NCI-H2081 (cell line): ENCODE data around the gene PIAS4.
"Not testable (repeated sequence)": the region's sequence is repeated elsewhere in the genome, so short reads cannot be mapped to it uniquely, and the experiment has no call there.

ENCODE experiments used
- DNase-seq, 2 experiments: peaks; one replicate each; lab custom pipeline; 2025; lab: John Stamatoyannopoulos, UW

The PIAS4 gene

GRCh38 chr19:4007021-4007835, at the start of gene PIAS4:
PIAS4 (plus strand) TSS chr19:4007736; CDS start chr19:4007761, 25 bp downstream.
- peak; percentile 94 to 95 for DNase-seq

- DNase-seq: no peak
These were observed 48.4 kb upstream of the PIAS4 start for GRCh38 chr19:3958836-3959765.

GRCh38 chr19:3959766-3960131, 47.8 kb upstream of the PIAS4 start:
- no peak for DNase-seq

GRCh38 chr19:3961007-3961406, 46.5 kb upstream of the PIAS4 start:
- no peak for DNase-seq

- DNase-seq: no peak
These were observed 43.9 kb upstream of the PIAS4 start for GRCh38 chr19:3963458-3964255.

- no peak for DNase-seq
These were observed 43.0 kb upstream of the PIAS4 start for GRCh38 chr19:3964256-3965194.

GRCh38 chr19:3966051-3967017, 41.2 kb upstream of the PIAS4 start:
- peak; percentile 53 to 79 for DNase-seq

- DNase-seq: not testable (repeated sequence)
These were observed 39.6 kb upstream of the PIAS4 start for GRCh38 chr19:3967983-3968382.

GRCh38 chr19:3968556-3969434, 38.7 kb upstream of the PIAS4 start:
- DNase-seq: peak; percentile 48 to 72

- DNase-seq: peak in 1 of 2 experiments; percentile 32
These were observed 37.9 kb upstream of the PIAS4 start for GRCh38 chr19:3969435-3970312.

GRCh38 chr19:3970313-3970807, 37.2 kb upstream of the PIAS4 start:
- DNase-seq: no peak

GRCh38 chr19:3970808-3971598, 36.5 kb upstream of the PIAS4 start, which contains the start of gene DAPK3:
DAPK3 (minus strand) TSS chr19:3971099; CDS start chr19:3969735, 1,364 bp downstream.
- peak; percentile 97 to 98 for DNase-seq

- no peak for DNase-seq
These were observed 32.4 kb upstream of the PIAS4 start for GRCh38 chr19:3975144-3975543.

GRCh38 chr19:3975637-3976087, 31.9 kb upstream of the PIAS4 start:
- no peak for DNase-seq

- no peak for DNase-seq
These were observed 30.9 kb upstream of the PIAS4 start for GRCh38 chr19:3976495-3977241.
